A549 (cell line): Measurements from ENCODE around the gene KLKB1. TPM values are rescaled to one million over a fixed set of nuclear protein-coding genes. Genes with fewer than 3 reads are reported as not detected.
"Not testable (repeated sequence)": the region's sequence is repeated elsewhere in the genome, so short reads cannot be mapped to it uniquely, and the experiment has no call there.

Source experiments
- ATAC-seq, 2 experiments: fragments of 200-7000 bp in 1 of 2; fragments of >200 bp in 1 of 2; cut with Nextera tagmentation in 1 of 2; cut with Tn5 transposase in 1 of 2; 3 replicates each; pipeline versions ENCODE4 v1.8.0 to v1.9.1; 2018 to 2020; ENCODE audit warnings: mild to moderate bottlenecking in 1 of 2, moderate library complexity in 1 of 2
- CTCF ChIA-PET: fragments of 300-600 bp; sonication (Branson Sonifier 250); formaldehyde crosslinking; extraction: SDS; loops from one replicate; lab custom pipeline; 2021; ENCODE audit warnings: antibody characterized with exemption, inconsistent platforms; lab: Yijun Ruan, JAX
- POLR2A ChIA-PET: fragments of 350-600 bp; formaldehyde crosslinking; extraction: SDS; loops from one replicate; lab custom pipeline; 2021; ENCODE audit warnings: antibody characterized with exemption, inconsistent platforms; lab: Yijun Ruan, JAX
- DNase-seq, 2 experiments: peaks; one replicate each; pipeline versions ENCODE4 v3.0.0 to v3.0.0-alpha.2; 2011 to 2016; ENCODE audit warnings: low read depth in 1 of 2, low spot score in 1 of 2
- FAIRE-seq: peaks from 2 replicates; lab custom pipeline; 2011; peaks lifted over from hg19 to GRCh38; lab: Jason Lieb, UNC
- H3K27ac ChIP-seq, 2 experiments: fragments of >200 bp; sonication (Bioruptor Twin); formaldehyde crosslinking; 3 replicates each; pipeline ENCODE4 v1.5.1; 2016 to 2017
- H3K4me1 ChIP-seq: fragments of >200 bp; sonication (Bioruptor Twin); formaldehyde crosslinking; 3 replicates; pipeline ENCODE4 v1.6.1; 2016
- H3K4me2 ChIP-seq: fragments of >200 bp; sonication (Bioruptor Twin); formaldehyde crosslinking; 3 replicates; pipeline ENCODE4 v1.6.1; 2016
- H3K4me3 ChIP-seq: fragments of >200 bp; sonication (Bioruptor Twin); formaldehyde crosslinking; 3 replicates; pipeline ENCODE4 v1.5.1; 2016
- H3K9me3 ChIP-seq: fragments of >200 bp; sonication (Bioruptor Twin); formaldehyde crosslinking; 3 replicates; pipeline ENCODE4 v1.6.1; 2016
- CBX8 ChIP-seq: fragments of 200-600 bp; sonication (generic); IDR thresholded peaks from 2 replicates; pipeline ENCODE4 v1.6.1; 2016
- EP300 ChIP-seq, 2 experiments: fragments of >200 bp; sonication (Bioruptor Twin); formaldehyde crosslinking; IDR thresholded peaks; 2 replicates in 1 of 2; 3 replicates in 1 of 2; pipeline ENCODE4 v1.6.1; 2016 to 2017
- FOSL2 ChIP-seq, 2 experiments: fragments of 450-650 bp in 1 of 2; fragments of >200 bp in 1 of 2; sonication (Bioruptor Twin) in 1 of 2; formaldehyde crosslinking; IDR thresholded peaks; 2 replicates each; pipeline versions ENCODE4 v1.5.0 to v1.6.1; 2016 to 2020; ENCODE audit warnings: mild to moderate bottlenecking in 1 of 2, moderate library complexity in 1 of 2
- FOXS1 ChIP-seq: fragments of 250-450 bp; sonication (Bioruptor Pico); IDR thresholded peaks from 2 replicates; pipeline ENCODE4 v1.5.0; 2020; ENCODE audit warnings: mild to moderate bottlenecking, moderate library complexity
- HOXB5 ChIP-seq: fragments of 250-450 bp; sonication (Bioruptor Pico); IDR thresholded peaks from 2 replicates; pipeline ENCODE4 v1.5.0; 2020; ENCODE audit warnings: mild to moderate bottlenecking, moderate library complexity
- NPAS2 ChIP-seq: fragments of 250-450 bp; sonication (Bioruptor Pico); IDR thresholded peaks from 2 replicates; pipeline ENCODE4 v1.8.0; 2022; ENCODE audit warnings: mild to moderate bottlenecking, moderate library complexity, borderline replicate concordance
- NR3C1 ChIP-seq: fragments of >200 bp; sonication (Bioruptor Twin); formaldehyde crosslinking; IDR thresholded peaks from 3 replicates; pipeline ENCODE4 v1.6.1; 2017
- RCOR1 ChIP-seq: fragments of 150-350 bp; IDR thresholded peaks from 2 replicates; pipeline ENCODE4 v1.6.1; 2014; ENCODE audit warnings: antibody characterized with exemption, low read length, low read depth
- REST ChIP-seq: fragments of 200-600 bp; sonication (generic); IDR thresholded peaks from 2 replicates; pipeline ENCODE4 v1.6.1; 2016; ENCODE audit warnings: antibody characterized with exemption, mild to moderate bottlenecking, moderate library complexity
- RNF2 ChIP-seq: fragments of 200-600 bp; sonication (generic); IDR thresholded peaks from 2 replicates; pipeline ENCODE4 v1.6.1; 2016; ENCODE audit warnings: low read depth, mild to moderate bottlenecking, antibody characterized with exemption, moderate library complexity, borderline replicate concordance
- SMC3 ChIP-seq: fragments of >200 bp; sonication (Bioruptor Twin); formaldehyde crosslinking; IDR thresholded peaks from 3 replicates; pipeline ENCODE4 v1.6.1; 2018; ENCODE audit warnings: inconsistent platforms
- ZNF302 ChIP-seq: fragments of 250-450 bp; sonication (Bioruptor Pico); IDR thresholded peaks from 2 replicates; pipeline ENCODE4 v1.9.0; 2021; ENCODE audit warnings: inconsistent platforms, mild to moderate bottlenecking, moderate library complexity
- WGBS: methylation state at CpG from one replicate; pipeline ENCODE4 v1.1.6; 2017; ENCODE audit errors: missing lambda C conversion rate; 5-methylcytosine and 5-hydroxymethylcytosine counted together
- polyA plus RNA-seq, 4 experiments: library from polyadenylated mRNA; depleted of rRNA in 3 of 4; stranded (reverse); fragments of >200 nt; fragmentation: RNase III in 1 of 4; extraction: RNeasy Plus Mini Kit Qiagen cat#74134 plus additional on column Dnase treatment in 1 of 4; gene quantifications; 2 replicates in 3 of 4; 3 replicates in 1 of 4; pipeline ENCODE4 v1.2.3, GENCODE V29; 2011 to 2017

The KLKB1 gene
- polyA plus RNA-seq, 2 of the 4 experiments (the other 2 are of a cell fraction) = 0.08 TPM; not detected in 1

DNA sequence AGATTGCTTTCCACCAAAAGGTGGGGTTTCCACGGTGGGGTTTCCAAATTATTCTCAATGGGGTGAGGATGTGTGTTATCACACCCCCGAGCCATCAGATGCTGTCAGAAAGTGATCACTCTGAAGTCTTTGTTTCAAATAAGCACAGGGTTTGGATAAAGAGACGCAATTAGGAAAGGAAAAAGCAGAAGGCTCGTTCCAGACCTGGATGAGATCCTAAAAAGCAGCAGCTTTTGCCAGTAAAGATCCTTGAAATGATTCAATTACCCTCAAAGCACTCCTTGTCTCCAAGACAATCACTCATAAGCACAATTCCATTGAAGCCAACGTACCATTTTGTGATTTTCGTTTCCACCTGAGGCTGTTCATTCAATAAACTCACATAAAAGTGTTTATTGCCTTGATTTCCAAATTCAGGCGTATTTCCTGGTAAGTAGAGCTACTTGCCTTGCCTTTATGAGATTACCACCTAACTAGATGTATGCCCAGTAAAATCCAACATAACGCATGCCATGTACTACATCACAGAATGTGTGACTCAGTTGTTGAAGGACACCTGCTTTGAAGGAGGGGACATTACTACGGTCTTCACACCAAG is 43.9 kb downstream of the KLKB1 start:
- ATAC-seq = no peak
- ChIA-PET CTCF (no interaction called here), POLR2A (no interaction called here)
- no peak for FAIRE-seq
- no peak overlapping the region for H3K4me3 ChIP-seq
- H3K4me2 ChIP-seq = no peak overlapping the region
- no peak for DNase-seq
- TF ChIP-seq NPAS2 (CRISPR knock-in tag) = no peak
- TF ChIP-seq RNF2 = 0 out of 2 replicates have a peak, but pooled peaks have one; percentile 75
- H3K4me1 ChIP-seq = no peaks in the 10 kb centered on the region
- 24% methylated on average over 9 of the region's 9 CpGs for WGBS
- no peaks in the 10 kb centered on the region for H3K9me3 ChIP-seq
- no peak overlapping the region for H3K27ac ChIP-seq

DNA sequence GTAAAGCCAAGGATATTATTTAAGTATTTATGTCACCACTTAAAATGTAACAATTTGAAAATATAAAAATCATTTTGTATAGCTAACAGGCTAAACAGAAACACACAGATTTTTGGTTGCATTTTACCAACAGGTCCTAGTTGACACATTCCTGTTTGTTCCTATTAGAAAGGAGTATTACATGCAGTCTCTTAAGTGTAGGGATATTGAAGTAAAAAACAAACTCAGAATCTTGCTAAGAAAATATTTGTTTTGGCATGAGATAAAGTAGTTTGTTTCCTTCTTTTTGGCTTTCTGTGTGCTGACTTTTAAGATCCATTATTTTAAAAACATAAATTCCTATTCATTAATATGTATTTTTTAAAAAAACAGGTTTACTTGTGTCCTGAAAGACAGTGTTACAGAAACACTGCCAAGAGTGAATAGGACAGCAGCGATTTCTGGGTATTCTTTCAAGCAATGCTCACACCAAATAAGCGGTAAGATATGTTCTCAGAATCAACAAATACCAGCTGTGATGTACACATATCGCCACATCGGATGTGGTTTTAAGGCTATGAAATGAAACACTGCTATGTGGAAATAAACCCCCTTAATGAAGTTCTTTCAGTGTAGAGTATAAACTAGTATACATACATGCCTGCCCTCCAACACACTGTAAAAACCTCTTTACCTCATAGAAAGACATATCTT is 45.5 kb downstream of the KLKB1 start:
- CTCF ChIA-PET = no interaction called here
- no peak for ATAC-seq
- TF ChIP-seq NPAS2 (CRISPR knock-in tag) (no peak), CBX8 (no peak), HOXB5 (CRISPR knock-in tag) (no peak), EP300 (IDR thresholded peaks at IDR 0.05) (no peak), FOXS1 (CRISPR knock-in tag) (no peak), REST (no peak)
- POLR2A ChIA-PET = no interaction called here
- no peak for FAIRE-seq
- DNase-seq = no peak
- no peak overlapping the region for H3K4me3 ChIP-seq
- H3K9me3 ChIP-seq = no peaks in the 10 kb centered on the region
- WGBS = 40% methylated on average over 4 of the region's 4 CpGs
- no peak overlapping the region for H3K27ac ChIP-seq
- H3K4me1 ChIP-seq = no peaks in the 10 kb centered on the region
- no peak overlapping the region for H3K4me2 ChIP-seq

GRCh38 chr4:186273392-186273789 is 46.1 kb downstream of the KLKB1 start:
- ATAC-seq, H3K9me3 ChIP-seq, DNase-seq, POLR2A ChIA-PET, FAIRE-seq, H3K4me1 ChIP-seq, H3K4me3 ChIP-seq, H3K27ac ChIP-seq, H3K4me2 ChIP-seq, CTCF ChIA-PET: not testable (repeated sequence)
- 47% methylated on average over 5 of the region's 5 CpGs for WGBS

DNA sequence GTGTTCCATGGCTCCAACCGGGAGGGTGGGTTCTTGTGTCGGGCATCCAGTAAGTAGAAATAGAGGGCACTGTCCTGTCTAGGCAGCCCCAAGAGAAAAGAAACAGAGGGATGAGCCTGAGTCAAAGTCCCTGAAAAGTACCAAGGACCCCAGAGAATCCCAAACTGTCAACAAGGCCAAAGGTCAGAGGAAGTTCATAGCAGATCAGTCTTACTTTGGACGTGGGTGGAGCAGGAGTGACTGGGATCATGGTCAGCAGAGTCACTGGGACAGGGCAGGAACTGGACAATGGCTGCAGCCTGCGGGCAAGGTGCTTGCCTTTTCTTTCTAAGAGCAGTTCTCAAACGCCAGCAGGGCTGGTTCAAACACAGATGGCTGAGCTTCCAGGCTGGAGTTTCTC is 56.0 kb downstream of the KLKB1 start:
- H3K4me2 ChIP-seq = no peak overlapping the region
- ATAC-seq (no peak), DNase-seq (no peak), FAIRE-seq (no peak)
- CTCF ChIA-PET = interaction anchor here (1.0 kb wide), 1 partner anchor 13 kb away, joined by 5 read pairs; no protein-coding TSS in a partner anchor
- H3K4me1 ChIP-seq = no peaks in the 10 kb centered on the region
- 42% methylated on average over 5 of the region's 5 CpGs for WGBS
- no peak for TF ChIP-seq CBX8
- no peak for TF ChIP-seq FOSL2 (IDR thresholded peaks at IDR 0.05)
- TF ChIP-seq FOSL2 (CRISPR knock-in tag; IDR thresholded peaks at IDR 0.05) = no peak
- TF ChIP-seq ZNF302 (CRISPR knock-in tag) = no peak
- TF ChIP-seq SMC3 = no peak
- no peak for TF ChIP-seq NR3C1
- no peak for TF ChIP-seq FOXS1 (CRISPR knock-in tag)
- no peak for TF ChIP-seq RCOR1
- H3K4me3 ChIP-seq = no peak overlapping the region
- H3K27ac ChIP-seq = no peak overlapping the region
- POLR2A ChIA-PET = no interaction called here
- no peaks in the 10 kb centered on the region for H3K9me3 ChIP-seq
